K562 (cell line): ENCODE data around the gene SLC8A2. TPM values are rescaled to one million over a fixed set of nuclear protein-coding genes. Genes with fewer than 3 reads are reported as not detected.

Experiments used
- ATAC-seq: fragments of 200-7000 bp; cut with Tn5 transposase; 3 replicates; pipeline ENCODE4 v1.9.1; 2020; ENCODE audit warnings: moderate library complexity
- BruUV-seq: library from RNA; stranded (reverse); fragments of 400-500 nt; replicated peaks from 2 replicates; lab custom pipeline; 2021; lab: Mats Ljungman, UMichigan
- CTCF ChIA-PET: fragments of 300-600 bp; formaldehyde crosslinking; extraction: SDS; loops from one replicate; lab custom pipeline; 2021; ENCODE audit warnings: low intra/inter-chr PET ratio; lab: Yijun Ruan, JAX
- POLR2A ChIA-PET: fragments of 300-600, 350-650 bp; sonication (Branson Sonifier 250); formaldehyde crosslinking; extraction: SDS; loops from one replicate; lab custom pipeline; 2021; ENCODE audit warnings: antibody characterized with exemption, inconsistent platforms; lab: Yijun Ruan, JAX
- DNase-seq, 4 experiments: peaks; one replicate each; pipeline versions ENCODE4 v3.0.0 to v3.0.0-alpha.2; 2011 to 2018; ENCODE audit warnings: low spot score in 3 of 4, mixed read lengths in 3 of 4; ENCODE audit errors: extremely low read depth in 1 of 4
- FAIRE-seq: peaks from 2 replicates; lab custom pipeline; 2011; peaks lifted over from hg19 to GRCh38; lab: Jason Lieb, UNC
- H2AFZ ChIP-seq: 2 replicates; pipeline ENCODE4 v1.6.0; 2011; ENCODE audit warnings: low read depth, low read length, control low read depth, inconsistent platforms
- H3K27ac ChIP-seq: fragments of 200-600 bp; 3 replicates; pipeline ENCODE4 v1.8.0; 2011; ENCODE audit warnings: low read depth, mild to moderate bottlenecking, control low read depth, inconsistent platforms, low read length, moderate library complexity, mixed read lengths; ENCODE audit errors: extremely low read depth
- H3K27me3 ChIP-seq, 2 experiments: fragments of 300-600 bp in 1 of 2; 2 replicates in 1 of 2; 3 replicates in 1 of 2; pipeline versions ENCODE4 v1.6.0 to v1.8.0; 2011; ENCODE audit warnings: inconsistent platforms in 2 of 2, low read length in 2 of 2, mild to moderate bottlenecking in 1 of 2, mixed read lengths in 1 of 2, moderate library complexity in 1 of 2; ENCODE audit not compliant: control insufficient read depth in 2 of 2, insufficient read depth in 2 of 2
- H3K36me3 ChIP-seq: fragments of 300-600 bp; 3 replicates; pipeline ENCODE4 v1.8.0; 2011; ENCODE audit warnings: mild to moderate bottlenecking, low read length, inconsistent platforms; ENCODE audit not compliant: control insufficient read depth, insufficient read depth
- H3K4me1 ChIP-seq, 2 experiments: fragments of 200-600 bp in 1 of 2; replicated peaks in 1 of 2; 2 replicates in 1 of 2; 3 replicates in 1 of 2; pipeline versions ENCODE4 v1.5.1 to v1.8.0; 2011; ENCODE audit warnings: inconsistent platforms in 2 of 2, low read length in 2 of 2, mild to moderate bottlenecking in 1 of 2, mixed read lengths in 1 of 2, moderate library complexity in 1 of 2; ENCODE audit not compliant: control insufficient read depth in 2 of 2, insufficient read depth in 2 of 2
- H3K4me2 ChIP-seq: 2 replicates; pipeline ENCODE4 v1.6.1; 2011; ENCODE audit warnings: low read length, control low read depth, inconsistent platforms, mixed read lengths; ENCODE audit not compliant: insufficient read depth
- H3K4me3 ChIP-seq: fragments of 200-600 bp; sonication (generic), shearing (Covaris generic); 2 replicates; pipeline ENCODE4 v1.5.1; 2016; ENCODE audit warnings: control low read depth, inconsistent platforms
- H3K79me2 ChIP-seq: fragments of 200-600 bp; 3 replicates; pipeline ENCODE4 v1.8.0; 2011; ENCODE audit warnings: low read length, inconsistent platforms; ENCODE audit not compliant: control insufficient read depth, insufficient read depth
- H3K9ac ChIP-seq, 2 experiments: 2 replicates each; pipeline versions ENCODE4 v1.6.0 to v1.6.1; 2011; ENCODE audit warnings: low read depth in 2 of 2, low read length in 2 of 2, control low read depth in 1 of 2, inconsistent platforms in 1 of 2, mild to moderate bottlenecking in 1 of 2, mixed read lengths in 1 of 2; ENCODE audit not compliant: insufficient read depth in 1 of 2
- H3K9me1 ChIP-seq: one replicate; pipeline ENCODE4 v1.6.0; 2011; ENCODE audit warnings: inconsistent platforms, mild to moderate bottlenecking, low read length, moderate library complexity; ENCODE audit not compliant: control insufficient read depth, insufficient read depth
- H3K9me3 ChIP-seq: replicated peaks from 2 replicates; pipeline ENCODE4 v1.5.1; 2011; ENCODE audit warnings: low read depth, low read length, inconsistent platforms; ENCODE audit not compliant: control insufficient read depth, insufficient read depth
- H4K20me1 ChIP-seq: replicated peaks from 2 replicates; pipeline ENCODE4 v1.6.1; 2011; ENCODE audit warnings: low read length, inconsistent platforms, mixed read lengths; ENCODE audit not compliant: control insufficient read depth, insufficient read depth
- ATF3 ChIP-seq, 2 experiments: fragments of 450-650 bp in 1 of 2; sonication (generic) in 1 of 2; formaldehyde crosslinking in 1 of 2; IDR thresholded peaks in 1 of 2; conservative IDR thresholded peaks in 1 of 2; 2 replicates each; pipeline versions ENCODE4 v1.6.1 to v1.8.1; 2016 to 2023; ENCODE audit warnings: mild to moderate bottlenecking in 2 of 2, moderate library complexity in 2 of 2, inconsistent platforms in 1 of 2, missing genetic modification reagents in 1 of 2
- BRD9 ChIP-seq: fragments of 450-650 bp; IDR thresholded peaks from 2 replicates; pipeline ENCODE4 v1.6.1; 2018; ENCODE audit warnings: low read depth; ENCODE audit not compliant: partially characterized antibody
- CBFB ChIP-seq: sonication (generic); formaldehyde crosslinking; IDR thresholded peaks from 2 replicates; pipeline ENCODE4 v1.4.0; 2020; ENCODE audit warnings: mild to moderate bottlenecking, missing genetic modification reagents
- CBX1 ChIP-seq: sonication (generic); IDR thresholded peaks from 2 replicates; pipeline ENCODE4 v1.6.1; 2016; ENCODE audit warnings: antibody characterized with exemption, low read depth, mild to moderate bottlenecking
- COPS2 ChIP-seq: fragments of 450-650 bp; conservative IDR thresholded peaks from 2 replicates; pipeline ENCODE4 v1.6.1; 2016; ENCODE audit warnings: mild to moderate bottlenecking, moderate library complexity
- EP300 ChIP-seq: IDR thresholded peaks from 2 replicates; pipeline ENCODE4 v1.6.1; 2012; ENCODE audit warnings: low read length, improper control_type of control experiment
- HEY1 ChIP-seq: fragments of 250-450 bp; sonication (Bioruptor Pico); IDR thresholded peaks from 2 replicates; pipeline ENCODE4 v1.5.0; 2020; ENCODE audit warnings: mild to moderate bottlenecking, moderate library complexity, borderline replicate concordance
- MBD2 ChIP-seq: sonication (generic); IDR thresholded peaks from 2 replicates; pipeline ENCODE4 v1.6.1; 2016; ENCODE audit warnings: low read depth, borderline replicate concordance
- PHB ChIP-seq: fragments of 250-450 bp; sonication (Bioruptor Pico); IDR thresholded peaks from 2 replicates; pipeline ENCODE4 v1.5.0; 2021
- PRMT5 ChIP-seq: sonication (generic); formaldehyde crosslinking; IDR thresholded peaks from 2 replicates; pipeline ENCODE4 v1.5.0; 2020; ENCODE audit warnings: missing genetic modification reagents
- PTRF ChIP-seq: fragments of 450-650 bp; IDR thresholded peaks from 2 replicates; pipeline ENCODE4 v1.6.1; 2016; ENCODE audit warnings: mild to moderate bottlenecking, missing genetic modification characterization, missing compliant biosample characterization
- PTTG1 ChIP-seq: fragments of 450-650 bp; IDR thresholded peaks from 2 replicates; pipeline ENCODE4 v1.6.1; 2016; ENCODE audit warnings: low read depth, mild to moderate bottlenecking, missing genetic modification characterization, missing compliant biosample characterization
- PYGO2 ChIP-seq: fragments of 450-650 bp; IDR thresholded peaks from 2 replicates; pipeline ENCODE4 v1.6.1; 2016; ENCODE audit warnings: mild to moderate bottlenecking, missing genetic modification characterization, moderate library complexity, missing compliant biosample characterization
- TOE1 ChIP-seq, 2 experiments: fragments of 450-650 bp in 1 of 2; sonication (generic) in 1 of 2; formaldehyde crosslinking in 1 of 2; IDR thresholded peaks; 2 replicates each; pipeline versions ENCODE4 v1.7.1 to v1.8.0; 2016 to 2022; ENCODE audit warnings: borderline replicate concordance in 2 of 2, mild to moderate bottlenecking in 2 of 2, antibody characterized with exemption in 1 of 2, inconsistent platforms in 1 of 2, low read depth in 1 of 2, missing genetic modification reagents in 1 of 2, moderate library complexity in 1 of 2
- ZMIZ1 ChIP-seq, 2 experiments: fragments of 150-350 bp in 1 of 2; IDR thresholded peaks; 2 replicates each; pipeline ENCODE4 v1.6.1; 2012 to 2016; ENCODE audit warnings: low read depth in 2 of 2, low read length in 2 of 2, mild to moderate bottlenecking in 1 of 2, moderate library complexity in 1 of 2
- ZNF239 ChIP-seq: fragments of 250-450 bp; sonication (Bioruptor Pico); IDR thresholded peaks from 2 replicates; pipeline ENCODE4 v1.4.0; 2020; ENCODE audit warnings: mild to moderate bottlenecking
- ZNF586 ChIP-seq: fragments of 450-650 bp; formaldehyde crosslinking; conservative IDR thresholded peaks from 2 replicates; pipeline ENCODE4 v1.4.0; 2020; ENCODE audit warnings: mild to moderate bottlenecking, moderate library complexity
- WGBS: fragments of 100-300 bp; shearing (Covaris generic); methylation state at CpG from one replicate; pipeline ENCODE4 v1.1.6; 2016; ENCODE audit warnings: low coverage, mixed read lengths; ENCODE audit not compliant: insufficient coverage; ENCODE audit errors: missing lambda C conversion rate; 5-methylcytosine and 5-hydroxymethylcytosine counted together
- in situ Hi-C: fragments of 300-500 bp; cut with MboI; formaldehyde crosslinking; loops from 4 replicates; pipeline ENCODE4 v1.15.0; 2018; ENCODE audit warnings: inconsistent platforms, mixed read lengths
- intact Hi-C: fragments of 100-400 bp; cut with micrococcal nuclease; formaldehyde crosslinking; loops from 2 replicates; pipeline ENCODE4 v1.14.2; 2022
- polyA plus RNA-seq, 8 experiments: library from polyadenylated mRNA; depleted of rRNA in 4 of 8; stranded (reverse) in 5 of 8; unstranded in 3 of 8; fragments of >200 nt; fragmentation: Nextera tagmentation in 2 of 8; fragmentation: Illumina TruSeq in 1 of 8; extraction: Ambion mirVana in 2 of 8; extraction: Trizol in 1 of 8; gene quantifications; 2 replicates each; pipeline versions ENCODE4 v1.2.1 to v1.2.3, GENCODE V29; 2011 to 2014; ENCODE audit warnings: inconsistent platforms in 1 of 8, missing spikeins in 1 of 8
- total RNA-seq, 7 experiments: library from RNA; depleted of rRNA in 6 of 7; stranded (reverse); fragments of >200 nt in 6 of 7; fragmentation: Illumina TruSeq in 2 of 7; extraction: Trizol in 2 of 7; gene quantifications; 2 replicates each; pipeline versions ENCODE4 v1.2.1 to v1.2.3, GENCODE V29; 2011 to 2021; ENCODE audit warnings: low replicate concordance in 1 of 7

SLC8A2 gene
- total and polyA plus RNA-seq, 9 of the 15 experiments (the other 6 are each of a cell fraction or from before 2014, with no cell fraction given), result 0.07 to 0.66 (median 0.24) TPM; not detected in 3

- BruUV-seq, result no TSS peak
- Histone ChIP-seq H3K9me1 (no peaks in the 10 kb centered on the region), H3K4me3 (no peak overlapping the region), H3K27me3 (peaks cover 0 to 13% of the 10 kb centered on the region in 2 experiments; a peak in 1 of 5 replicates), H4K20me1 (peaks cover 12% of the 10 kb centered on the region; the same call in 1 of the 2 replicates), H3K79me2 (no peaks in the 10 kb centered on the region)
- no peak for FAIRE-seq
- no peak for ATAC-seq
- TF ChIP-seq ZNF586 (CRISPR knock-in tag) (no peak), BRD9 (no peak), ZNF239 (CRISPR knock-in tag) (no peak), TOE1 (IDR thresholded peaks at IDR 0.05; ENCODE audit: borderline replicate concordance) (no peak), TOE1 (CRISPR knock-in tag; IDR thresholded peaks at IDR 0.05; ENCODE audit: borderline replicate concordance, low read depth) (no peak), PTTG1 (tag) (no peak), MBD2 (no peak), CBFB (no peak), CBX1 (no peak), HEY1 (CRISPR knock-in tag) (no peak), ZMIZ1 (IDR thresholded peaks at IDR 0.05; ENCODE audit: low read depth in 2 of 2, low read length in 2 of 2) (no peak), PYGO2 (no peak), EP300 (no peak), ATF3 (IDR thresholded peaks at IDR 0.05) (no peak), ATF3 (CRISPR knock-in tag; conservative IDR thresholded peaks at IDR 0.05) (no peak), PTRF (tag) (no peak), PHB (CRISPR knock-in tag) (no peak), PRMT5 (CRISPR knock-in tag) (no peak), COPS2 (no peak)
- TF ChIP-seq, all 486 proteins: peak for 0
- Histone ChIP-seq H3K36me3 (no peaks in the 10 kb centered on the region), H3K9ac (no peak overlapping the region), H3K27ac (no peak overlapping the region), H2AFZ (no peak overlapping the region), H3K4me2 (no peak overlapping the region), H3K9me3 (no peaks in the 10 kb centered on the region), H3K4me1 (peaks cover 11 to 35% of the 10 kb centered on the region in 2 experiments; a peak in 3 of 5 replicates)
- DNase-seq, result no peak
- in situ Hi-C loops, result no loop called here
- WGBS, result 68% methylated on average over 18 of the region's 18 CpGs
- ChIA-PET POLR2A (interaction anchor here (1.1 to 1.3 kb wide), 2 partner anchors 77 to 264 kb away, joined by 3 to 6 read pairs; no protein-coding TSS in a partner anchor), CTCF (no interaction called here)
- intact Hi-C loops, result no loop called here
Measured at GRCh38 chr19:47432091-47432490, 39.6 kb downstream of the SLC8A2 start.
